ENCODE measurements around the gene ARHGAP18.

ARHGAP18 gene

GRCh38 chr6:129709769-129710449, at the start of gene ARHGAP18:
ARHGAP18 (minus strand) TSS chr6:129710177; CDS start chr6:129710136, 41 bp downstream.
- DNase-seq = peak; percentile 46 to 47

- DNase-seq = no peak
These were observed 45.8 kb upstream of the ARHGAP18 start for GRCh38 chr6:129755787-129756186.

GRCh38 chr6:129754750-129755149, 44.8 kb upstream of the ARHGAP18 start:
- no peak for DNase-seq

GRCh38 chr6:129753422-129753821, 43.4 kb upstream of the ARHGAP18 start:
- DNase-seq = no peak

GRCh38 chr6:129751384-129751783, 41.4 kb upstream of the ARHGAP18 start:
- no peak for DNase-seq

GRCh38 chr6:129750360-129750759, 40.4 kb upstream of the ARHGAP18 start:
- no peak for DNase-seq

GRCh38 chr6:129749749-129750120, 39.8 kb upstream of the ARHGAP18 start:
- no peak for DNase-seq

- DNase-seq = no peak
These were observed 39.1 kb upstream of the ARHGAP18 start for GRCh38 chr6:129748901-129749748.

- peak; percentile 44 to 46 for DNase-seq
These were observed 38.4 kb upstream of the ARHGAP18 start for GRCh38 chr6:129748212-129748900.

- no peak for DNase-seq
These were observed 37.7 kb upstream of the ARHGAP18 start for GRCh38 chr6:129747588-129748112.

- no peak for DNase-seq
These were observed 34.9 kb upstream of the ARHGAP18 start for GRCh38 chr6:129744880-129745237.

- no peak for DNase-seq
These were observed 34.4 kb upstream of the ARHGAP18 start for GRCh38 chr6:129744201-129744879.

GRCh38 chr6:129740013-129740412, 30.0 kb upstream of the ARHGAP18 start:
- DNase-seq = no peak

GRCh38 chr6:129736105-129736504, 26.1 kb upstream of the ARHGAP18 start:
- DNase-seq = no peak

GRCh38 chr6:129733290-129733689, 23.3 kb upstream of the ARHGAP18 start:
- DNase-seq = no peak

GRCh38 chr6:129732542-129732941, 22.6 kb upstream of the ARHGAP18 start:
- DNase-seq = no peak

- DNase-seq = no peak
These were observed 22.1 kb upstream of the ARHGAP18 start for GRCh38 chr6:129732034-129732433.

GRCh38 chr6:129731428-129731827, 21.5 kb upstream of the ARHGAP18 start:
- DNase-seq = no peak

- DNase-seq = peak; percentile 17 to 21
These were observed 20.6 kb upstream of the ARHGAP18 start for GRCh38 chr6:129730477-129731165.

GRCh38 chr6:129726650-129727049, 16.7 kb upstream of the ARHGAP18 start:
- no peak for DNase-seq

GRCh38 chr6:129725341-129725740, 15.4 kb upstream of the ARHGAP18 start:
- DNase-seq = no peak

- no peak for DNase-seq
These were observed 9.7 kb upstream of the ARHGAP18 start for GRCh38 chr6:129719692-129720091.

All from activated CD4-positive, alpha-beta T cell treated with anti-CD3 and anti-CD28 coated beads, Interleukin-2, amount 50 U/mL, for 4 hours (primary cell).